Effector CD8-positive, alpha-beta T cell (primary cell): Measurements from ENCODE around the gene OLFML2B.

Source experiments
- DNase-seq: peaks from one replicate; lab custom pipeline; 2025; lab: John Stamatoyannopoulos, UW

Gene OLFML2B

GRCh38 chr1:162006081-162006480 lies 17.6 kb downstream of the OLFML2B start:
- DNase-seq, result no peak

- DNase-seq, result no peak
These were observed 19.2 kb downstream of the OLFML2B start for GRCh38 chr1:162004441-162004950.

GRCh38 chr1:162003830-162004215 lies 19.8 kb downstream of the OLFML2B start:
- DNase-seq, result no peak

- no peak for DNase-seq
These were observed 20.4 kb downstream of the OLFML2B start for GRCh38 chr1:162003061-162003829.

- DNase-seq, result no peak
These were observed 23.6 kb downstream of the OLFML2B start for GRCh38 chr1:162000053-162000420.

GRCh38 chr1:161999301-162000052 lies 24.2 kb downstream of the OLFML2B start:
- no peak for DNase-seq

GRCh38 chr1:161998811-161999210 lies 24.9 kb downstream of the OLFML2B start:
- DNase-seq, result no peak

- no peak for DNase-seq
These were observed 26.5 kb downstream of the OLFML2B start for GRCh38 chr1:161997152-161997551.

- DNase-seq, result no peak
These were observed 29.4 kb downstream of the OLFML2B start for GRCh38 chr1:161994175-161994668.

GRCh38 chr1:161993576-161993975 lies 30.1 kb downstream of the OLFML2B start:
- DNase-seq, result no peak

GRCh38 chr1:161989786-161990185 lies 33.9 kb downstream of the OLFML2B start:
- no peak for DNase-seq

- no peak for DNase-seq
These were observed 34.6 kb downstream of the OLFML2B start for GRCh38 chr1:161989108-161989507.

GRCh38 chr1:161988413-161988812 lies 35.3 kb downstream of the OLFML2B start:
- no peak for DNase-seq

GRCh38 chr1:161987872-161988271 lies 35.8 kb downstream of the OLFML2B start:
- no peak for DNase-seq

GRCh38 chr1:161987303-161987702 lies 36.4 kb downstream of the OLFML2B start:
- no peak for DNase-seq

- DNase-seq, result no peak
These were observed 37.3 kb downstream of the OLFML2B start for GRCh38 chr1:161986328-161986727.

GRCh38 chr1:161985301-161985822 lies 38.3 kb downstream of the OLFML2B start:
- DNase-seq, result no peak

- no peak for DNase-seq
These were observed 39.9 kb downstream of the OLFML2B start for GRCh38 chr1:161983725-161984124.

- DNase-seq, result no peak
These were observed 40.8 kb downstream of the OLFML2B start for GRCh38 chr1:161982917-161983316.

- DNase-seq, result no peak
These were observed 41.2 kb downstream of the OLFML2B start for GRCh38 chr1:161982507-161982895.

- no peak for DNase-seq
These were observed 41.7 kb downstream of the OLFML2B start for GRCh38 chr1:161981735-161982506.

- no peak for DNase-seq
These were observed 42.5 kb downstream of the OLFML2B start for GRCh38 chr1:161981126-161981525.
